Hepatic stellate cell (primary cell): ENCODE data around the gene NEMP2.

Experiments used
- DNase-seq: peaks from one replicate; pipeline ENCODE4 v3.0.0; 2011; ENCODE audit warnings: low spot score

The NEMP2 gene

DNA sequence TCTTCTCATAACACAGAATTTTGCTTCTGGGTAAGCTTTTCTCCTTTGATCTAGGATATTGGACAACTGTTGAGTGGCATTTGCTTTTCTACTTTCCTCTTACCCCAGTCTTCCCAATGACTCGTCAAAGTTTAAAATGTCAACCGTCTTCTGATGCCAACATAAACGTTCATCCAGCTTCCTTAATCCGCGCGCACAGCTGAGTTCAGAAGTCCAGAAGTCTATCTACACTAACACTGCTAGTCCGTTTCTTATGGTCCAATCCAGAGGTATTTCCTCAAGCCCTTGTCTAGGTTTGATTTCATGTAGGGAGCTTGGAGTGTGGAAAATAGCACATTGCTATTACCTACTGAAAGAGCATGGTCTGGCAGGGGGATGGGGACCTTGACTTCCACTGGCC is 77.7 kb downstream of the NEMP2 start:
- DNase-seq = no peak

- DNase-seq = no peak
Measured at GRCh38 chr2:190455358-190456095, 79.0 kb downstream of the NEMP2 start.

DNA sequence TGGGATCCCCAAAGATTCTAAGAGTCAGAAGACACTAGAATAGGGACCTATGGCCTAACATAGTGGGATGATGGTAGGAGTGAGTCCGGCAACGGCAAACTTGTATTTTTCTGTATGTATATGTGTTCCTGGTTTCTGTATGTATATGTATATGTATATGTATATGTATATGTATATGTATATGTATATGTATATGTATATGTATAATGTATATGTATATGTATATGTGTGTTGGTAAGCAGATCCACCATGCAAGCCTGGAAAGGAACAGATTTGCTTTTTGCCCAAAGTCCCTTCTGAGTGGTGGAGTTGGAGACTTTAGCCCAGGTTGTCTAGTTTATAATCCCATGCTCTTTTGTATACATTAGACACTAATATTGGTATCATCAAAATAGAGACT is 79.7 kb downstream of the NEMP2 start:
- no peak for DNase-seq
